Fibroblast of peridontal ligament (primary cell): Measurements from ENCODE around the gene EYA2.

Experiments
- DNase-seq: peaks from one replicate; pipeline ENCODE4 v3.0.0-alpha.2; 2010; ENCODE audit errors: extremely low read depth

Gene EYA2

DNA sequence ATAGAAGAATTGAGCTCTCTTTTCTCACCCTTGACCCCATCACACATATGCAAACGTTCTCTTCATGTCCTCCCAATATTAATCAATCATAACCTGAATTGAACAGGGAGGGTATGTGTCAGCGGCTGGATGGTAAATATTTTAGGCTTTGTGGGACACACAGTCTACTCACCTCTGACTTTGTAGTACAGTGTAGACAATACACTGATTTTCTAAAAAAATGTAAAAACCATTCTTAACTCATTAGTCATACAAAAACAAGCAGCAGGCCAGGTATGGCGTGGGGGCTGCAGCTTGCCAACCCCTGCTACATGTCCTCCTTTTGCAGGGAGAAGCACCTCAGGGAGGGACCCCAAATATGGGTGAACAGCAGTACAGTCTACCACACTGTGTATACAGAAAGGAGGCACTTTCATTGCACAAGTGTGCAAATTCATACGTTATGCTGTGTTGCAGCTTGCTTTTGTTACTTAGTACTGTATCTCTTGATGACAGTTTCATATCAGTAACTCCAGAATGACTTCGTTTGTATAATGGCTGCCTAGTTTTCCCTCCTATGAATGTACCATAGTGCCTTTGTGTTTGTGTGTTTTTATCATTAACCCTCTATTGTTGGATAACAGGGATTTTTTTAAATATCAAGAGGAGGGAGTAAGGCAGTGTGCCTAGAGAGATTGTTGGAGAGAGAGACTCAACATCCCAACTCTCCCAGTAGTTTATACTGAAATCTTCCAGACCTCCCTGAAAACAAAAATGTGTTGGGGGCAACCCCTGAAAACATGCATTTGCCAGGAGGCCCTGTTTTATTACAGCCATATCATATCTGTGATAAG lies 247.5 kb downstream of the EYA2 start:
- DNase-seq, result no peak

GRCh38 chr20:47142774-47143170 lies 248.1 kb downstream of the EYA2 start:
- no peak for DNase-seq

DNA sequence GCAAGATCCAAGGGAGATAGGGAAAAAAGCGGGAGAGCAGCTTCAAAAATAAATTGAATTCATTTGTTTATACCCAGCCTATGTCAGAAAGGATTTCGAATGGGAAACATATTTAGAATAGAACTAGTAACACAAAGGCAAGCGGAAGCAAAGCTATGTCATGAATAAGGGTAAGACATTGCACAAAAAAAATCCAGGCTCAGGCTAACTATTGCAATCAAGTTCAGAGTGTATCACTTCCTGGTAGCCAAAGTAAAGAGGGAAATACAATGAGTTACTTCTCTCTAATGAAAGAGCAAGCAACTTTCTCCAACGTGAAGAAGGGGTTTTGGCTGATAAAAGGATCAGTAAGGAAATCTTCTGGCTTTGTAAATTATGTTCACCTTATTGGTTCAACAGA lies 249.0 kb downstream of the EYA2 start:
- DNase-seq, result no peak

DNA sequence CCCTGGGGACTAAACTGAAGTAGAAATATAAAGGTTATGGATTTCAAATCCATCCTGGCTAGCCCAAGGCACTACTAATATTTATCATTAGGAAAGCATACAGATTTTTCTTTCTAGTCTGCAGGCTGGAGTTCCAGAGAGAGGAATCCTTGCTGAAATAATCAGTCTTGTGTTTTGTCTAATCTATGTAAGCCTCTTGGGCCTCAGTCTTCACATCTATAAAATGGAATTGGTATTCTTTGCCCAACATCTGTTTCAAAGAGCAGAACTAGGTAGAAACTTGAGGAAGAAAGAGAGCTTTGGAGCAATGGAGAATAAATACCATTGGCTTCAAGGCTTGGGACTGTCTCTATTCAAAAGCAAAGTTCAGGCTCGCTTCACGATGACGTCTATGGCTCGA lies 249.8 kb downstream of the EYA2 start:
- no peak for DNase-seq

DNA sequence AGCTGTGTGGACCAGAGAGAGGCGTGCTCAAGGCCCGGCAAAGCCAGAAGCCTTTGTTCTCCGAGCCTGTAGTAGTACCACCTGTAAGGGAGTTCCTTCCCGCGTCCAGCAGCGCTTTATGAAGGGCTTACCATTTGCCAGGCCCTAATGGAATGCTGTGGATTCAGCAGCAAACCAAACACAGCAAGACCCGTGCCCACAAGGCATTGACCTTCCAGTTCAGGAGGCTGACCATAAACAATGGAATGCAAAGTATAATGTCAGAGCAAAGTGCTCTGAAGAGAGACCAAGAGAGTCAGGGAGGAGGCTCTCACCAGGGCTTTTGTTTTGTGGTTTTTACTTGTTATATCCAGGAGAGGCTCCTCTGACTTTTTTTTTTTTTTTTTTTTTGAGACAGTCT lies 252.0 kb downstream of the EYA2 start:
- peak; percentile 68 for DNase-seq

- no peak for DNase-seq
These were observed 253.4 kb downstream of the EYA2 start for GRCh38 chr20:47148059-47148458.

DNA sequence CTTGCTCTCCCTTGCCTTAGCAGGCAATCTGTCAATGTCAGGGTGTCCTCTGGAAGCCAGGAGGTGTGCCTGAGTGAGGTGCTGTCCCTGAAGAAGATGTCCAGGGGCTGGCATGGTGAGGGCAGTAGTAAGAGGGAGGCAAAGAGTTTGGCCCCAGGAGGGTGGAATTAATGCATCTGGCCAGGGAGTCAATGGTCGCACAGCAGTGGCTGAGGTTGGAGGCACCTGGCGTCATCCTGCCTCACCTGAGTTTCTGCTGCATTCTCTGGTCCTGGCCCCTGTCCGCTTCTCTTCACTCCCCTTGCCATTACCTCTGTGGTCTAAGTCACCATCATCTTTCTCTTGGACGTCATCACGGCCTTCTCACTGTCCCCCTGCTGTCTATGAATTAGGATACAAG lies 255.3 kb downstream of the EYA2 start:
- DNase-seq, result no peak

DNA sequence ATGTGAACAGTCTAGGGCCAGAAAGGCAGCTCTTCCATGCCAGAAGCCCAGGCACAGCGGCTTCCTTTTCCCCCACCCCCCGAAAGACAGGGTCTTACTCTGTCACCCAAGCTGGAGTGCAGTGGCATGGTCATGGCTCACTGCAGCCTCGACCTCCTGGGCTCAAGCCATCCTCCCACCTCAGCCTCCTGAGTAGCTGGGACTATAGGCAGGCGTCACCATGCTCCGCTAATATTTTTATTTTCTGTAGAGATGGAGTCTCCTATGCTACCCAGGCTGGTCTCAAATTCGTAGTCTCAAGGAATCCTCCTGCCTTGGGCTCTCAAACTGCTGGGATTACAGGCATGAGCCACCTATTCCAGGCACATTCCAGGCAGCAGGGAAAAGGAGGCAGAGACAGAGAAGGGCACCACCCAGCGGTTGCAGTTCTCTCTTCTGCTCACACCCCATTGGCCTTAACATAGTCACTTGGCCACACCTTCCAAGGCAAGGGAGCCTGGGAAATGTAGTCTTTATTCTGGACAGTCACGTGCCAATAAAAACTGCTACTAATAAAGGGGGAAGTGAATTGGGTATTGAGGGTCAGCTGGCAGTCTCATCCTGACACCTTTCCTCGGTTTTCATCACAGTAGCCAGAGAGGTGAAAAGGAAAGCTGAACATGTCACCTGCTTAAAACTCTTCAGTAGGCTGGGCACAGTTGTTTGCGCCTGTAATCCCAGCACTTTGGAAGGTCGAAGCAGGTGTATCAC lies 255.9 kb downstream of the EYA2 start:
- DNase-seq, result peak; percentile 69

- no peak for DNase-seq
These were observed 257.4 kb downstream of the EYA2 start for GRCh38 chr20:47152068-47152467.

DNA sequence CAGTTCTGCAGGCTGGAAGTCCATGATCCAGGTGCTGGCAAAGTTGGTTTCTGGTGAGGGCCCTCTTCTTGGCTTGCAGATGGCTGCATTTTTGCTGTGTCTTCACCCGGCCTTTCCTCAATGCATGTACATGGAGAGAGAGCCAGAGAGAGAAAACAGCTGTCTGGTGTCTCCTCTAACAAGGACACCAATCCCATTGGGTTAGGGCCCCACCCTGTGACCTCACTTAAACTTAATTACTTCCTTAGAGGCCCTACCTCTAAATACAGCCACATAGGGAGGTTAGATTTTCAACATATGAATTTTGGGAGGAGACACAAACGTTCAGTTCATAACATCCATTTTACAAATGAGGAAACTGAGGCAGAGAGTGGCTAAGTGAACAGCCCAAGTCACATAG lies 259.4 kb downstream of the EYA2 start:
- DNase-seq, result no peak

GRCh38 chr20:47156301-47157137 lies 261.9 kb downstream of the EYA2 start:
- DNase-seq, result no peak

GRCh38 chr20:47159166-47159565 lies 264.5 kb downstream of the EYA2 start:
- DNase-seq, result no peak

- no peak for DNase-seq
These were observed 265.6 kb downstream of the EYA2 start for GRCh38 chr20:47160240-47160639.

DNA sequence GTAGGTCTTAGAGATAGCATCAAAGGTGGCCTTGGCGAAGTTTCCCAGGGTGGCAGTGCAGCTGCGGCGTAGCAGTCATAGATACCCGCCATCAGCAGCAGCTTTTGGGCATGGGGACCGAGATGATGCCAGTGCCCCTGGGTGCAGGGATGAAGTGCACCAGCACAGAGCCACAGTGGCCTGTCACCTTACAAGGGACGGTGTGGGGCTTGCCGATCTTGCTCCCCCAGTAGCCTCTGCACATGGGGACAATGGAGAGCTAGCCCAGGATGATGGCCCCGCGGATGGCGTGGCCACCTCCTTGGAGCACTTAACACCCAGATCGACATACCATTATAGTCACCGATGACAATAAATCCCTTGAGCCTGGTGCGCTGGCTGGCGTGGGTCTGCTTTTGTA lies 266.3 kb downstream of the EYA2 start:
- no peak for DNase-seq

GRCh38 chr20:47161411-47161810 lies 266.8 kb downstream of the EYA2 start:
- DNase-seq, result no peak

- DNase-seq, result no peak
These were observed 269.5 kb downstream of the EYA2 start for GRCh38 chr20:47164140-47164539.

- DNase-seq, result no peak
These were observed 270.8 kb downstream of the EYA2 start for GRCh38 chr20:47165376-47165865.

- no peak for DNase-seq
These were observed 273.2 kb downstream of the EYA2 start for GRCh38 chr20:47167846-47168245.

DNA sequence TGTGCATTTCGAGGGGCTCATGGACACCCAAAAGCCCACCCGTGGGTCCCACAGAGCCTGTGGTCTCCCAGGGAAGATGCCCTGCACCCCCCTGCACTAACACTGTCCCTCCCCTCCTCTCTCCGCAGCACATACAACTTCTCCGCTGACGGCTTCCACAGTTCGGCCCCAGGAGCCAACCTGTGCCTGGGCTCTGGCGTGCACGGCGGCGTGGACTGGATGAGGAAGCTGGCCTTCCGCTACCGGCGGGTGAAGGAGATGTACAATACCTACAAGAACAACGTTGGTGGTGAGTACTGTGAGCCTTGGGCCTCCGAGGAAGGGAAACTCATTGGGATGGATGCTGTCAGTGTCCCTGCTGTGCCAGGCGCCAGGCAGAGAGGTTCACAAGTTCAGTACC lies 277.9 kb downstream of the EYA2 start:
- DNase-seq, result no peak

DNA sequence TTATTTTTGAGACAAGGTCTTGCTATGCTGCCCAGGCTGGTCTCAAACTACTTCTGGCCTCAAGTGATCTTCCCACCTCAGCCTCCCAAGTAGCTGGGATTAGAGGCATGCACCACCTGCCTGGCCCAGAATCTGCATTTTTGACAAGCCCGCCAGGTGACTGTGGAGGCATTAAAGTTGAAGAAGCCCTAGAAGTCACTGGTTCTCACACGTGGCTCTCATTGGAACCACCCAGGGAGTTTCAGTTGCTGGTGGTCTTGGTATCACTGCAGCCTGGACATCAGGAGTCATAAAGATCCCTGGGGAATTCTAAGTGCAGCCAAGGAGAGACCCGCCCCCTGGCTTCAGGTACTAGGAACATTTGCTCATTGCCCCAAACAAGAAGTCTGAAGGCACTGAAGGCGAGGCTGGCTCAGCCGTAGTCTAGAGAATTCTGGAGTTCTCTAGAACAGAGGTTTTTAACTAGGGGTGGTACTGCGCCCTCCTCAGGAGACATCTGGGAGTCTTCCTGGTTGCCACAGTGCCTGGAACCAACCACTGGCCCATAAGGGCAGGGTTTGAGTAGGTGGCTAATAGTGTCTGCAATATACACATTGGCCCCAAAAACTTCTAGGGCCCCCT lies 279.1 kb downstream of the EYA2 start:
- no peak for DNase-seq

DNA sequence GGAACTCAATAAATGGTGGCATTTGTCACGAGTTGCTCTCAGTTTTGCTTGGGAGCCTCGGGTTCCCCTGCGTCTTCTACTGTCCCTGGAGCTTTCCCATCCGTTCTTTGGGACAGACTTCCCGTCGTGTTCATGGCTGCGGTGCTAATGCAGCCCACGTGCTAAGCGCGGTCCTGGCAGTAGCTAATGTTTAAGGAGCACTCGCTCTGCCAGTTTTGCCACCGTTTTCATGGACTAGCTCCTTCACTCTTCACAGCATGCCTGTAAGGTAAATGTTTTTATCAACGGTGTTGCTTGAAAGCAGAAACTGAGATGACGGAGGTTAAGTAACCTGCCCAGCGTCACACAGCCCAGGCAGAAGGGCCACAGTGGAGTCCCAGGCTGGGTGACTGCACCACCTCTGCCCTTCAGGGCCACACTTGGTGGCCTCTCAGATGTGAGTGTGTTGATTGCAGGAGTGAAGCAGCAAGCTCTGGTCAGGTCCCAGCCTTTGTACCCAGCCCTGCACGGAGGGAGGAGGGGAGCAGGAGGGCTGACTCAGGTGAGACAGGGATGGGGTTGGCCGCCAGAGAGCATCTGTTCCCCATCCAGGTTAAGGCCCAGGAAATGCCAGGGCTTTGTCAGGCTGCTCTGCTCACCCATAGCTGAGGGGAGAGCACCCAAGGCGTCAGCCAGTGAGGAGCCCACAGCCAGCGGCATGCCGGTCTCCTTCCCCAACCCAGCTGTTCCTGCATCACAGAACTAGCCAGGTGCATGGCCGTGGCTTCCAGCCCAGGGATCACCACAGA lies 280.0 kb downstream of the EYA2 start:
- no peak for DNase-seq
